ENCODE measurements around the gene INPP5A. TPM values are rescaled to one million over a fixed set of nuclear protein-coding genes. Genes with fewer than 3 reads are reported as not detected.

INPP5A gene
- total and polyA plus RNA-seq, 2 experiments from 2014 or later = 41.2 to 53.6 TPM

- no peak for DNase-seq (ENCODE audit: low spot score)
- no peak overlapping the region for H2AFZ ChIP-seq
- WGBS (ENCODE audit: low lambda C conversion rate, missing lambda C conversion rate) = 94% methylated on average over 30 of the region's 30 CpGs
- no peak for TF ChIP-seq EZH2phosphoT487 (IDR thresholded peaks at IDR 0.05; ENCODE audit: low read depth, severe bottlenecking, unreplicated experiment)
- no peak for TF ChIP-seq EZH2 (IDR thresholded peaks at IDR 0.05; ENCODE audit: borderline replicate concordance)
- TF ChIP-seq CTCF (IDR thresholded peaks at IDR 0.05; ENCODE audit: poor library complexity) = no peak
- no peak overlapping the region for H3K4me2 ChIP-seq
- no peaks in the 10 kb centered on the region for H3K9me2 ChIP-seq (replicated peaks; ENCODE audit: insufficient read depth)
- no peak overlapping the region for H3K4me3 ChIP-seq
- H3K36me3 ChIP-seq (replicated peaks; ENCODE audit: insufficient read depth, low read depth) = no peaks in the 10 kb centered on the region
- no peaks in the 10 kb centered on the region for H3K79me2 ChIP-seq
- H4K20me1 ChIP-seq (ENCODE audit: insufficient read depth, poor library complexity, severe bottlenecking) = no peaks in the 10 kb centered on the region
- H3K9me3 ChIP-seq (ENCODE audit: low read depth) = no peaks in the 10 kb centered on the region
- H3K27me3 ChIP-seq = no peaks in the 10 kb centered on the region
- no peak overlapping the region for H3K27ac ChIP-seq
- no peaks in the 10 kb centered on the region for H3K4me1 ChIP-seq (ENCODE audit: insufficient read depth)
Observed at GRCh38 chr10:132658546-132659205, 121.1 kb downstream of the INPP5A start.

- H3K27me3 ChIP-seq = no peaks in the 10 kb centered on the region
- no peaks in the 10 kb centered on the region for H4K20me1 ChIP-seq (ENCODE audit: insufficient read depth, poor library complexity, severe bottlenecking)
- H3K27ac ChIP-seq = no peak overlapping the region
- no peak overlapping the region for H3K4me3 ChIP-seq
- H3K4me2 ChIP-seq = no peak overlapping the region
- no peak overlapping the region for H2AFZ ChIP-seq
- H3K9me3 ChIP-seq (ENCODE audit: low read depth) = no peaks in the 10 kb centered on the region
- H3K36me3 ChIP-seq (replicated peaks; ENCODE audit: insufficient read depth, low read depth) = no peaks in the 10 kb centered on the region
- no peaks in the 10 kb centered on the region for H3K4me1 ChIP-seq (ENCODE audit: insufficient read depth)
- H3K79me2 ChIP-seq = no peaks in the 10 kb centered on the region
- DNase-seq (ENCODE audit: low spot score) = no peak
- WGBS (ENCODE audit: low lambda C conversion rate, missing lambda C conversion rate) = 98% methylated on average over 35 of the region's 35 CpGs
- H3K9me2 ChIP-seq (replicated peaks; ENCODE audit: insufficient read depth) = no peaks in the 10 kb centered on the region
- no peak for TF ChIP-seq EZH2phosphoT487 (IDR thresholded peaks at IDR 0.05; ENCODE audit: low read depth, severe bottlenecking, unreplicated experiment)
- TF ChIP-seq CTCF (IDR thresholded peaks at IDR 0.05; ENCODE audit: poor library complexity) = no peak
- TF ChIP-seq EZH2 (IDR thresholded peaks at IDR 0.05; ENCODE audit: borderline replicate concordance) = no peak
Observed at GRCh38 chr10:132659206-132660091, 121.9 kb downstream of the INPP5A start.

- WGBS (ENCODE audit: low lambda C conversion rate, missing lambda C conversion rate) = 86% methylated on average over 3 of the region's 3 CpGs
- DNase-seq (ENCODE audit: low spot score) = no peak
- TF ChIP-seq EZH2phosphoT487 (IDR thresholded peaks at IDR 0.05; ENCODE audit: low read depth, severe bottlenecking, unreplicated experiment) (no peak), CTCF (IDR thresholded peaks at IDR 0.05; ENCODE audit: poor library complexity) (no peak), EZH2 (IDR thresholded peaks at IDR 0.05; ENCODE audit: borderline replicate concordance) (no peak)
- no peak overlapping the region for H3K27ac ChIP-seq
- H3K4me1 ChIP-seq (ENCODE audit: insufficient read depth) = no peaks in the 10 kb centered on the region
- H2AFZ ChIP-seq = no peak overlapping the region
- H4K20me1 ChIP-seq (ENCODE audit: insufficient read depth, poor library complexity, severe bottlenecking) = no peaks in the 10 kb centered on the region
- no peak overlapping the region for H3K4me3 ChIP-seq
- H3K79me2 ChIP-seq = no peaks in the 10 kb centered on the region
- no peaks in the 10 kb centered on the region for H3K27me3 ChIP-seq
- H3K9me2 ChIP-seq (replicated peaks; ENCODE audit: insufficient read depth) = no peaks in the 10 kb centered on the region
- no peak overlapping the region for H3K4me2 ChIP-seq
- no peaks in the 10 kb centered on the region for H3K9me3 ChIP-seq (ENCODE audit: low read depth)
- no peaks in the 10 kb centered on the region for H3K36me3 ChIP-seq (replicated peaks; ENCODE audit: insufficient read depth, low read depth)
Observed at GRCh38 chr10:132660385-132660784, 122.8 kb downstream of the INPP5A start.
